MV-4-11 (cell line): ENCODE results near the gene MRNIP.
"Not testable (repeated sequence)": the region's sequence is repeated elsewhere in the genome, so short reads cannot be mapped to it uniquely, and the experiment has no call there.

Experiments used
- DNase-seq: peaks from one replicate; lab custom pipeline; 2025; lab: John Stamatoyannopoulos, UW

Gene MRNIP

DNA sequence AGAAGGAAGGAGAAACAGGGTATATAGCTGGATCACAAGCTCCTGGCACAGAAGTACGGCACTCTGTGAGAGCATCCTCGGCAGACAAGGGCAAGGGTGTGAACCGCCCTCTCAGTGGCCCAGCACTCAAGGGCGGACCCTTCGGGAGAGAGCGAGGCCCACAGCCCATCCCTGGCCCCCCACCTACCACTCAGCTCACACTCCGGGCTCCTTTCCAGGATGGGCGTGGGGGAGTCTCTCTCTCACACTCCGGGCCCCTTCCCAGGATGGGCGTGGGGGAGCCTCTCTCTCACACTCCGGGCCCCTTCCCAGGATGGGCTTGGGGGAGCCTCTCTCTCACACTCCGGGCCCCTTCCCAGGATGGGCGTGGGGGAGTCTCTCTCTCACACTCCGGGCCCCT lies 12.9 kb upstream of the MRNIP start:
- DNase-seq: not testable (repeated sequence)

DNA sequence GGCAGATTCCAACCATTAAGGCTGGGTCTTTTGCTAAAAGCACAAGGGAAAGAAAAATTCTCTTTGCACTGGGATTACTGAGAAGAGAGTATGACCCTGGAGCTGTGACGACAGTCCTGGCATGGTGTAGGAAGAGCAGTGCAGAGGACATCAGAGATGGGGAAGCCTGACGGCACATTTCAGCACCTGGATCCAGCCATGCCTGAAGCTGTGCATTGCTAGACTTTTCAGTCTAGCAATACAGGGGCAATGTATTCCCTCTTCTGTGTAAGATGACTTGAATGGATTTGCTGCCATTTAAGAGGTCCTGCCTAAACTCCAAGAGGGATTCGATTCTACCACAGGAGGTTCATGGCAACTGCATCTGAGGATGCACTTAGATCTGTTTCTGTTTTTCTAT lies 12.3 kb upstream of the MRNIP start:
- DNase-seq: no peak

DNA sequence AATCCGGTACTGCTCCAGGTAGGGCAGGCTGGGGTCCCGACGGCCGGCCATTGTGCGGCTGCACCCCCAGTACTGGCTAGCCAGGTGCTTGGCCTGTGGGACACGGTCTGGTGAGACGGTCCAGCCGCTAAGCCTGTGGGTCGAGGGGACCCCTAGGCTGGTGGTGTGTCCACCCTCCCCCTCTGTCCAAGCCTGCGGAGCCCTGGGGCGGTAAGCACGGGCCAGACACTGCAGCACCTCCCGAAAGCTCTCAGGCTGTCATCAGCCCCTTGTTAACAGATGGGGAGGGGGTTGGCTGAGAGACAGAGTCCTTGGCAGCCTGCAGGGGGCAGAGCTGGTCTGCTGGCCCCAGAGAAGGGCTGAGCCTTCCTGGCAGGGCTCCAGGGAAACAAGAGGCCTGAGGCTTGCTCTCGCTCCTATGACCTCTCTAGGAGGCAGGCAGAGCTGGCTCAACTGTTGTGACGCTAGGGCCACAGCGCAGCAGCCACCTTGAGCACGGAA lies 11.8 kb upstream of the MRNIP start:
- peak; percentile 22 for DNase-seq

DNA sequence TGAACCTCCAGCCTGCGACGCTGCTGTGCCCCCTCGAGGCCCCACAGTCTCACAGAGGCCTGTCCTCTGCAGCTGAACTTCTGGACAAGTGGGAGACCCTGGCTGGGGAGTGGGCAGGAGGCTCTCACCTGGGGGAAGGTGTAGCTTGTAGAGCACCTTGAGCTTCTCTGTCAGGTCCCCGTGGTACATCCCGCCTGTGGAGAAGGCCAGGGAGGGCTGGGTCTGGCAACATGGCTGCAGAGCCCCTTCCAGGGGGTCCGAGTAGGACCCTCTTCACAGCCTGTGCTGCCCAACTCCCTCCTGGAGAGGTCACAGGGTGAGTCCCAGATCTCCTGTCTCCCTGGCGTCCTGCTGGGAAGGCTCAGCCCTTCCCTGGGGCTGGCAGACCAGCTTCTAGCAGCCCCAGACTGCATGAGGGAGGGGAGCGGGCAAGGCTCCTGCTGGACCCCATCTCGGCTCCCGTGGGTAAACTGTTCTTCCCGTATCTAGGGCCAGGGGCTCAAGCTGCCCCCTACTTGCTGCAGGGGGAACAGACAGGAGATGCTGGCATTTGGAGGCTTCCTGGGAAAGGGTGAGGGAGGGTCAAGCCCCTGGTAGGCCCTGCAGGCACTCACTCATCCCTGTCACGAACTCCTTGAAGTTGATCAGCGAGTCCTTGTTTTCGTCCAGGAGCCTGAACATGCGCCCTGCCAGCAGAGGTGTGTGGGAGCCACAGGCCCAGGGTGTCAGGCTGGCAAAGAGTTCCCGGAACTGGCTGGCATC lies 11.2 kb upstream of the MRNIP start:
- DNase-seq: no peak

DNA sequence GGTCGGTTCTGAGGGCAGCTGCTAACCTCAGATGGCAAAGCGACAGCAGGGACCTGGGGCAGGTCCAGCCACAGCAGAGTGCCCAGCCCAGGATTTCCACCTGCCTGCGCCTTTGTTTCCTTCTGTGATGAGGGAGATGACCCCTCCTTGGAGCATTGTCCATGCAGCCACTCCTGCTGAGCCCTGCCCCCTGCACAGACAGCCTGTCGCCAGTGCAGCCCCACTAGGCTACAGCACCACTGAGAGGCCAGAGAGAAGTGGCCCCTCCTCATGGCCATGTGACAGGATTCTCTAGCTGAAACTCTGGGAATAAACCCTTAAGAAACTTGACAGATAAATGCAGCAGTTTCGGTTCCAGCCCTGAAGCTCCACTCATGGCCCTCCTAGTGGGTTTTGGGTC lies 10.5 kb upstream of the MRNIP start:
- DNase-seq: no peak

DNA sequence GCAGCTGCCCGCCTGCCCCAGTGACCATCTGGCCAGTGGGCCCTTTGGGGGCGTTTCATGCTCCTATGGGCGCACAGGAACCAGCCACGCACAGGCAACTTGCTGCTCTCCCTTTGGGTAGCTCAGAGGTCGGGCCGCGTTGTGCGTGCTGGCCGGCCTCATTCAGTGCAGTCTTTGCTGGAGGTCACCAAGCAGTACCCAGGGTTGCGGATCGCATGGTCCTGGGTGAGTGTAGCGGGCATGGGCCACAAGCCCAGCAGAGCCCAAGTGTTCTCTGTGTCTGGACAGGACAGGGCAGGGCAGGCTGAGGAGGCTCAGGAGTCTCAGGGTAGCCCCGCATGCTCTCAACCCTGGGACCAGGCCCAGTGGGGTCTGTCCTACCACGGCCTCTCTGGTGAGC lies 9.9 kb upstream of the MRNIP start:
- DNase-seq: no peak

DNA sequence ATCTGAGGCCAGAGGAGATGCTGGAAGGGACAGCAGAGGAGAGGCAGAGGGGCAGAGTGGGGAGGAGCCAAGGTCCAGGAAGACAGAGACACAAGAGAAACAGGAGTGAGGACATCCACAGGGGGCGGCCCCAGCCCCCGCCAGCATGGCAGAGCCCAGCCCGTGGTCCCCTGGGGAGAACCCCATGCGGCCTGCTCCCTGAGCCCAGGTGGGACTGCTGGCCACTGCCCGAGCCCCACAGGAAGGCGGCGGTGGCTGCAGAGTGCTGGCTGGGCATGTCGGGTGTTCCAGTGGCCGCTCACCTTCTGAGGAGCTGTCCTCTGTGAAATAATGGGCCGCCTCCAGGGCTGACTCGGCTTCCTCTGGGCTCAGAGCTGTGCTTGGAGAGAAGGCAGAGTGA lies 8.9 kb upstream of the MRNIP start:
- no peak for DNase-seq

DNA sequence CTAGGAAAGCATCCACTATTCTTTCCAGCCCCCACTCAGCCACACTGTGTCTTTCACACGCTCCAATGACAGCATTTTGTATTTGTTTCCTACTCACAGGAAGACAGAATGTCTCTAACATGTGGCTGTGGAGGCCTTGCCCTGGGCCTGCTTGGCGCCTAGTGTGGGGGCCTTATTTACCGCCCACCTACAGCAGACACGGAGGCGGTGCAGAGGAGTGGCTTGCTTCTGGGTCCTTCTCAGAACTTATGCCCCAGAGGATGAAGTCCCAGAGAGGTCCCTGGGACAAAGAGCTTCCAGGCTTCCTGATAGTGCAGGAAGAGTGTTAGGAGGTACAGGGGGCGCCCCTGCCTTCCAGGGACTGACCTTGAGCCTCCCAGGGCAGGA lies 8.5 kb upstream of the MRNIP start:
- no peak for DNase-seq

DNA sequence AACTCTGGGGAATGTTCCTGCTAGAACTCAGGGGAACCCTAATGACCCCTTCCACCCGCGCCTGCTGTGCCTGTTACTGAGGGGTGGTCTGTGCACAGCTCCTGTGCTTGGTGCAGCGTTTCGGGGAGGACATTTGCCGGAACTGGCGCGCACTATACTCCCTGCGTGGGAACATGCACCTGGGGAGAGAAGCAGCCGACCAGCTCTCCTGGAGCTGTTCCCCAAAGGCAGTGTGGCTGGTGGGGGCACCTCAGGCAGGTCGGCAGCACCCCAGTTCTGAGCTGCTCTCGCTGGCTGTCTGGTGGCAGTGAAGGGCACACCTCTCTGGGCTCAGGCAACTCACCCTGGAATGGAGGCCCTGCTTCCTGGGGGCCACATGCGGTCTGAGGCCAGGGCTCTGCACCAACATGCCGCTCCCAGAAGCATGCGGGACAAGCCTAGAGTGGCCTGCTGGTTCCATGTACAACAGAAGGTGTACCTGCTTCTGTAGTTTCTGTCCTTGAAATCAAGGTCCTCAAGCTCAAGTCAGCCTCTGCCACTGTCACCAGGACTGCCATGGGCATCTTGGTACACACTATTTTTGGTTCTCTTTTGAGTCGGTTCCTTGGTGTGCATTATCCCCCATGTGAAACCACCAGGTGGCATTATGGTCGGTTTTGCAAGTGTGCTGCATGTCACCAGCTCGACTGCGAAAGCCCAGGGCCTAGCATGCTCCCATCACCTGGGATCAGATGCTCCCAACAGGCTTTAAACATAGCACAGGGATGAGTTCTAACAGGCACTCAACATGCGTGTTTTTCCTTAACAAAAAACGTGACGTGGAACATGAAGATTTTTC lies 7.8 kb upstream of the MRNIP start:
- DNase-seq: peak; percentile 51

DNA sequence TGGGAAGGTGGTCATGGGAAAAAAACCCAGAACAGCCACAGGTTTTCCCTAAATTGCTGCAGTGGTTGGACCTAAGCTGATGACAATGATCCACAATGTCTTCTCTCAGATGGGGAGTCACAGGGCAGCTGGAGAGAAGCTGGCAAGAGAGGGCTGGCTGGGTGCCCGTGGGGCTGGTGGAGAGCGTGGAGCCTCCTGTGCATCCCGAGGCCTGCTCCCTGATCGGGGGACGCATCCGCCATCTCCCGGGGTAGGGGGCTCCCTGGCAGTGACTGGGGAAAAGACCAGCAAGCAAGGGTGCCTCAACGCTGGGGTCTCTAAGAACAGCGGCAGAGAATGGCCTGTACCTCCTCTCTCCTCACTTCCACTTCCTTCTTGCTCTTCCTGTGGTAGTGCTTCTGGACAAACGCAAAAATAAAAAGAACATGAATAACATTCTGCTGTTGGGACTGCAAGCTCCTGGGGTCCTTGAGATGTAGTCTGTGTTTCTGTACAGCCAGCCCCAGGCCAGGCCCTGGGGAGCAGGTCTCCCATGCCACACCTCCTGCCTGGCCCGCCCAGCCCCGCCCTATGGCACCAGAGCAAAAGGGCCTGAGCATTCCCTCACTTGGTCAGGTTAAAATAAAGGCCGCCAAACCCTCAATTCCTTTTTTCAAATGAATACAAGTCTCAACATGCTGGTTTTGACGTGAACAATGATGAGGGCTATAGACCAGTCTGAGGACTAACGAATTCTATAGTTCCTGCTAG lies 7.0 kb upstream of the MRNIP start:
- DNase-seq: peak; percentile 42

DNA sequence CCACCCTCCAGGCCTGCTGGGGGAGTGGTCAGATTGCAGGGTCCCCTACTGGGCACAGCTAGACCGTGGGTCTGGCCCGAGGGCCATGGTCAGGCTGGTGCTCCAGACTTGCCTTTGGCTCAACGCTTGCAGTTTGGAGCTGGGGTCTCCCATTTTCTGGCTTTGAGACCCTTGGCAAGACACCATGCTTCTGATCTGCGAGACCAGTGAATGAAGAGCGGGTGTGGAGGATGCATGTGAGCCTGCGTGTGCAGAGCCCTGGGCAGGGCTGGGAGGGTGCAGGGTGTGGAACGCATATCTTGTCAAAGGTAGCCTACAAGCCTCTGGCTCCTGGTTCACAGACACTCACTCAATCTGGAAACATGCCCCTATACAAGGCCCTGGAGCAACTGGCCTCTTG lies 6.1 kb upstream of the MRNIP start:
- DNase-seq: no peak

DNA sequence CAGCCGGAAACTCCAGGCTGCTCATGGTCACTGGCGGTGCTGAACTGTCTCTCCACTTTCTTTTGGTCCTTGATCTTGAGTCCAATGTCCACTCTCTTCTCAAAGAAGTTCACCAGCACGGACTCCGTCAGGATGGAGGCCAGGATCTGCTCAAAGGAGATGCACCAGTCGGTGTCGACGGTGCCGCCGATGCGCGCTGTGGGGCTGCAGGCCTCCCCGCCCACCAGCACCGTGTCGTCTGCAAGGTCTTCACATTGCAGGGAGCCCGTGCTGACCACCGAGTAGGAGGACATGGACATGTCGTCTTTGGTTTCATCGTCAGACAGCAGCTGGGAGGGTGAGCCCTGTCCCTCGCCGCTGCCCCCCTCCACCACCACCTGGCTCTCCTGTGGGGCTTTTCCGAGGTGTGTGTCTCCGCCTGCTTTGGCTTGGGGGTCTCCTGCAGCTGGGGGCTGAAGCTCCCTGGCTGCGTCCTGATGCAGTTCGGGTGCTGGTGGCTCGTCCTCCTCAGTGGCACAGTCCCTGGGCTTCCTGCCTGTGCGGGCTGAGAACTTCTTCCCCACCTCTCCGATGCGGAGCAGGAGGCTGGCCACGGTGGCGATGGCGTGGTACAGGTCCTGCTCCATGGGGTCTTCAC lies 5.0 kb upstream of the MRNIP start:
- no peak for DNase-seq

DNA sequence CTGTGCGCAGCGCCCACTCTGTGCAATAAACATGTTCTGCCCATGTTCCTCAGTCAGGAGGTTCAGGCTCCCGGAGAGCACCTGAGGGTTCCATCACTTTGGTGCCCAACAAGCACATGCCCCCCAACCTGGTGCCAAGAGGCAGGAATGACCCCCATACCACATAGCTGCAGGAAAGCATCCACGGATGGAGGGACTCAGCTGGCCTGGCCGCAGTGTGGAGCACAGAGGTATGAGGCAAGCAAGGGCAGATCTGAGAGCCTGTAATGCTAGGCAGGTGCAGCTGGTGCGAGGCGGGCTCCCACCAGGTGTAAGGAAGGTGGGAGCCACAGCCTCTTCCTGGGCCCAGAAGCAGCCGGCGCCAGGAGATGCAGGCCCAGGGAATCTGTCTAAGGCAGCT lies 4.3 kb upstream of the MRNIP start:
- no peak for DNase-seq

DNA sequence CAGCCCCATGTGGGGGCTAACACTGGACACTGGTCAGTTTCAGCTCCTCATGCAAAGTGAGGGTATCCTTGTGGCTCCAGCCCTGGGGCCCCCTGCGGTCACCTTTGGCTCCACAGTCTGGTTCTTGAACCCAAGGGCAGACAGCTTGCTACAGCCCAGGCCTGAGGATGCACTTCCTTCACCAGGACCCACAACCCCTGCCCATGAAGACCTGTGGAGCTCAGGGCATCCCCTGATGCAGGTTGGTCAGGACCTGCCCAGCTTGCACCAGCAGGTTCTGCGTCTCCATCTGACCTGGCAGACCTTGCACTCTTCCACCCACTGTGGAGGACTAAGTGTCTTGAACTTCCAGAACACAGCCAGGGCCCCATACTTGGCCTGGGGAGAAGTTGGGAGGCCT lies 3.7 kb upstream of the MRNIP start:
- DNase-seq: no peak

DNA sequence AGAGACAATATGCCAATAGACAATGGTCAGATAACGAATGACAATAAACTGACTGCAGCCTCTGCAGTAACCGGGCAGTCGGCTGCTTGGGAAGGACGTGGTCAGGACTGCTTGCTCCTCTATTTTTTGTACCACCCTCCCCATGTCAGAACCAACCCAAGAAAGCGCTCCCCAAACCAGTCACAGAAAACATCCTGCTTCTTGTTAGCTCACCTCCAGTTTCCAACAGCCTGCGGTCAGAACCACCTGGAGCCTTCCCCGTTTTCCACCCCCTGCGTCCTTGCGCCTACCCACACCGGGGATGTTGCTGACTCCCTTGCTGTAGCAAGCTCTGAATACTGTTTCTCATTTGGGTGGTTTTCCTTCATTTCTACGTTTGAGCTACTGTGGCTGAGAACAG lies 1.7 kb upstream of the MRNIP start:
- no peak for DNase-seq

DNA sequence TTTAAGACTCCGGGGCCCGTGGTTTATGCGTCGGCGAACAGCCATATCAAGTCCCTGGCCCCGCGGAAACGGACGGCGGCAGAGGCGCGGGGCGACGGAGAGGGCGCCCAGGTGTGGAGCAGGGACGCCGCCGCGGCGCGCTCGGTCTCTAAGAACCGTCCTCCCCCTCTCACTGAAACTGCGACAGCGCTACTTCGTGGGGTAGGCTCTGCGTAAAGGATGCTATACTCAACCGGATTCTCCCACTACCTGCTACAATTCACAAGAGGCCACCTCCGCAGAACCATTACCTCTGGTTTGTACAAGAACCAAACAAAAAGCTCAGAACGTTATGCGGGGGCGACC lies 404 bp downstream of the MRNIP start:
- DNase-seq: no peak

DNA sequence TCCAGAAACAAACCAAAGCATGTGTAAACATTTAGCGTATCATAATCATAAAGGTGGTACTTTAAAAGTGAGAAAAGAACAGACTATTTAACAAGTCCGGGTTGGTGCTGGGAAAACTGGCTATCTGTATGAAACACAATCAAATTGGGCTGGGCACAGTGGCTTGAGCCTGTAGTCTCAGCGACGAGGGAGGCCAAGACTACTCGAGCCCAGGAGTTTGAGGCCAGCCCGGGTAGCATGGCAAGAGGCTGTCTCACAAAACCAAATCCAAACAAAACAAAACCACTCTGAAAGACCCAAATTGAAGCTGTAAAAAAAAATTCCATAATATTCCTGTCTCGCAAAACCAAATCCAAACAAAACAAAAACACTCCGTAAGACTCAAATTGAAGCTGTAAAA lies 4.3 kb downstream of the MRNIP start:
- no peak for DNase-seq

DNA sequence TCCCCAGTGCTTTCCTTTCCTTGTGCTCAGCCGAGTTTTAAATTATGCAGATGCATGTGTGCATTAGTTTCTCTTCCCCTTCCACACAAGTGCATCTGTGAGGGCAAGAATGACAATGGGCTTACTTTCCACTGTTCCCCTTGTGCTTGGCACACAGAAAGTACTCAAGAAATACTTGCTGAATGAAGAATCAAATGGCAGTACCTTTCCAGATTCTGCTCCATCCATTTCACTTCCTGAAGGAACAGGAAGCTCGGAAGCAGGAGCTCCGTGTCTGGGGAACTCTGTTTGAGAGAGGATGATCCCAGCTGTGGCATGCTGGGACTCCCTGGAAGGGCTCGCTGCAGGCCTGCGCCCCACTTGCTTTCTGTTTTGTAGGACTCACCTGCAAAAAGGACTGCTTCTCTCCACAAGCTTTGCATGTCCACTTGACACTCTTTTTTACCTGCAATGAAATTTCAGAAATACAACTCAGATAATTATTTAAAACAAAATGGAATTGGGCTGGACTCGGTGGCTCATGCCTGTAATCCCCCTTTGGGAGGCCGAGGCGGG lies 5.5 kb downstream of the MRNIP start:
- DNase-seq: peak; percentile 86

DNA sequence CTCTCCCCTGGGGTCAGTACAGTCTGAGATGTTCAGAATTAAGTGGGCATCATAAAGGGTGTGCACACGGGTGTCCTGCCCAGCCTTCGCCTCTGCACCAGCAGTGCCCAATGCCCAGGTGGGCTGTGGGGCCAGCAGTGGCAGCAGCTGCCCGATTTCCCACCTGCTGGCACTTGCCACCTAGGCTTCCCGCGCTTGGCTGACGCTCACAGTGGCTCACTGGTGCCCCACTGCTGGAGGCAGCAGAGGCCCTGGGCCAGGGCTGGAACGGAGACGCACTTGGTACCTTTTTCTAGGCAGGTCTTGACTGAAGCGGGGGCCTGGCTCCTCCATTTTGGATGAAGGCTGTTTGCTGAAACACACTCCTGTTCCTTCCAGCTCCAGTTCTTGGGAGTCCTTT lies 17.0 kb downstream of the MRNIP start:
- no peak for DNase-seq

DNA sequence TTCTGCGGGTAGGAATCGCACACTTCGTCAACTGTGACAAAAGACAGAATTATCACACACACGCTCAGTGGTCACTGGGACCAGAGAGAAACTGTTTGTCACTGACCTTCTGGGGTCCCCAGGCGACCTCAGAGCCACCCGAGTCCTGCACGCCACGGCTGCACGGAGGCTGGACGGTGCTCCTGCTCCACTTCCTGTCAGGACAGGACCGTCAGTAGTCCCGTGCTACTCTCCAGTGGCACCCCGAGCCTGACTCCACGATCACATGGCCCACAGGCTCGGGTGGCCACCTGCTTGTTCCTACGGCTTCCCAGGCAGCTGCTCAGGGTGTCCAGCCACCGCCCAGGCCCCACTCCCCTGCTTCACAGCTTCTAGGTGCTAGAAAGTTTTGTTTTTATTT lies 17.9 kb downstream of the MRNIP start:
- no peak for DNase-seq

DNA sequence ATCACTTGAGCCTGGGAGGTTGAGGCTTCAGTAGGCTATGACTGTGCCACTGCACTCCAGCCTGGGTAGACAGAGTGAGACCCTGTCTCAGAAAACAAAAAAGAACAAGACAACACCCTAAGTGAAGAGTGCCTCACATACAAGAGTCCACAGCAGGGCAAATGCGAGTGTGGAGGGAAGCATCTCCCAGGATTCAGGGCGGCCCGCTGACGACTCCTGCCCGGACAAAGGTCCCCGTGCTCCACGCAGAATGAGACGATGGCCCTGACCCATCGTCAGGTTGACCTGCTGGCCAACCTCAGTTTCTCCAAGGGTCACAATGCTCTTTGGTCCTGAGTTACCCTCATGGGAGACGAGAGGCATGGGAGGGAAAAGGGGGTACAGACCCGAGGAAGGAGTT lies 18.3 kb downstream of the MRNIP start:
- no peak for DNase-seq
